ENCODE measurements around the gene ZNF101.

Gene ZNF101

DNA sequence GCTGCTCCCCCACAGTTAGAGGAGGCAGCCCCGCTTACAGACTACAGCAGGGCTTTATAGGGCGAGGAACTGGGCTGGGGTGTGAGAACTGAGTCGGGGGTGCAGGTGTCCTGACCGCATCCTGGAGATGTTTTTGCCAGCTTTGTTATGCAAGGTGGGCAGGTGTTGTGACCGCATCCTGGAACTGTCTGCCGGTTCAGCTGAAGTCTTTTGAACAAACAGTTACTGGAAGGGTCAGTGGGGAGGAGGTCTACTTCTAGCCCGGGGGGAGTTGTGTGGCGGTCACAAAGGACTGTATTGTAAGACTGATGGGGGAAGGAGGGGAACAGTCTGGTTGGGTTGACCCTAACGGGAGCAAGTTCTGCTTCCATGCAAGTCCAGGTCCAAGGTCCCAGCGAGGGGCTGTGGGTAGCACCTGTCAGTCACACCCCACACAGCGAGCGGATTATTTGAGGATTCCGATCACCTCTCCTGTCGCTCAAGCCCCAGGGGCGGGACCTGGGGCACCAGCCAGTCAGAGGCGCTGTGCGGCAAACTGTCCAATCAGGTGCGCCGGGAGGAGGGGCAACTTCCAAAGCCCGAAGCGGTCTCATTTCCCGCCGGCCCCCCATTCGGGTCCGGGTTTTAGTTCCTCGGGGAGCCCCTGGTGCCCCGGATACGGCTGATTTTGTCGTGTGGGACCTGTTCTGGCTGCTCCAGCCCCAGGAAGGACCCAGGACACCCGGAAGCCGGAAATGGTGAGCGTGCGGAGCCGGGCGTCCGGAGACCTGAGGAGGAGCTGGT, at the start of gene ZNF101:
TSS of gene ZNF101 (plus strand) at position 610 of the 783 bp plus-strand sequence. CDS start at position 735, 125 bp downstream.
- peak; percentile 90 for DNase-seq (ENCODE audit: low read depth)

DNA sequence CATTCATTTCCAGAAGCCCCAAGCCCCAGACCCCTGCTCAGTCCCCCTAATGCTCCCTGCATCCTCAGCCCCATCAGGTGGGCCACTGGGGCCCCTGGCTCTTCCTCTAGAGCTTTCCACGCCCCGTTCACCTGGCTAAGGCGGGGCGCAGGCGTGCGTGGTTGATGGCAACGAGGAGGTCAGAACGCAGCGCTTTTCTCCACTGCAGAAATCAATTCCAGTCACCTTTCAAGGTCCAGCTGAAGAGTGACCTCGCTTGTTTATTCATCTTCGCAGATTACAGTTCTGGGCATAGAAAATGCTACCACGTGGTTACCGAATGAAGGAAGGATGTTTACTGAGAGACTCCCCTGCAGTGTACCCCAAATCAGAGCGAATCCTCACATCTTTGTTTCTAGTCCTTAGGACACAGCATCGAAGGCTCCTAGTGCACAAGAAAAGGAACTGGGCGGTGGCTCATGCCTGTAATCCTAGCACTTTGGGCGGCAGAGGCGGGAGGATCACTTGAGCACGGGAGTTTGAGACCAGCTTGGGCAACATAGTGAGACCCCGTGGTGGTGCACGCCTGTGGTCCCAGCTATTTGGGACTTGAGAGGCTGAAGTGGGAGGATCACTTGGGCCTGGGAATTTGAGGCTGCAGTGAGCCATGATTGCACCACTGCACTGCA, 49.3 kb upstream of the ZNF101 start:
- no peak for DNase-seq (ENCODE audit: low read depth)

DNA sequence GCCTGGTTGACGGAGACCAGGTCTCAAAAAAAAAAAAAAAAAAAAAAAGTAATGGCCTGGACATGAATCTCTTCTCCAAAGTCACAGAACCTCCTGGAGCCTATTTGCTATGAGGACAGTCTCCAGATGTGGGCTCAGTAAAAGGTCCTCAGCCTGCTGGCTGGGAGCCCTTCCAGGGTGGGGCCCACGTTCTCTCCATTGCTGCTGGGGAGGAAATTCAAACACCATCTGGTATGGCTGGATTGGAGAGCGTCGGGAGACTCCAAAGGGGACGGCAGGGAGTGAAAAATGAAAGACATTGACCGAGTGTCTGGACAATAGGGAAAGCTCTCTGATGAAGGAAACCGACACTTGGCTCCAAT, 48.8 kb upstream of the ZNF101 start:
- DNase-seq (ENCODE audit: low read depth), result no peak

DNA sequence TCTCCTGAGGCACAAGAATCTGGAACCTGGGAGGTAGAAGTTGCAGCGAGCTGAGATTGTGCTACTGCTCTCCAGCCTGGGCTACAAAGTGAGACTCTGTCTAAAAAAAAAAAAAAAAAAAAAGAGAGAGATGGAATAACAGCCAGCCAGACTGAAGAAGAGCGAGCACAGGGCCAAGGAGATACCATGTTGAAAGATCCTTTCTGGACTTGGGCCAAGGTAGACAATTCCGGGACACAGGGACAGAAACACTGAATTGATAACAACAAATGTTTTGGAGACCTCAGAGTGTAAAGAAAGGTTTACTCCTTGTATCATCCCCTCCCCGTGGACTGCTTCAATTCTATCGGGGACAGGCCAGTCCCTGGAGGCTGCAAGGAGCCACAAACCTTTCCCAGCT, 45.3 kb upstream of the ZNF101 start:
- no peak for DNase-seq (ENCODE audit: low read depth)

DNA sequence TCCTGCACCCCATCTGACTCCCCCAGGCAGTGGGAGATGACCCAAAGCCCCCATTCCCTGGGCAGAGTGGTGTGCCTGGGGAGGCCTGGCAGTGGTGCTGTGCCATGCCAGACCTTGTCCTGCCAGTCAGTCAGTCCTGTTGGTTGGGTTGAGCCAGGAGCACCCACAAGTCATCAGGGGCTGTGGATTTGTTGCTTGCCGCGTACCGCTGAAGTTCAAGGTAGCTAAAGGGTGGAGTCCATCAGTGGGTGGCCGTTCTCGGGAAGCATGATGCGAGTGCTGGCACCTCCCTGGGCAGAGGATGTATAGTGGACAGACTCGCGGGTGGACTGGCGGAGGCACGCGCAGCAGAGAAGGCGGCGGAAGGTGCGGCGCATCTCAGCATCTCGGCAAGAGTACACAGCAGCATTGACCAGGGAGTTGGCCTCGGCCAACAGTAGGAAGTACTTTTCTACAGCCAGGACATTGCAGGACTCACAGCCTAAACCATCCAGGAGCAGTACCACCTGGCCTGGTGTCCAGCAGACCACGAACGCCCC, 44.5 kb upstream of the ZNF101 start:
- no peak for DNase-seq (ENCODE audit: low read depth)

DNA sequence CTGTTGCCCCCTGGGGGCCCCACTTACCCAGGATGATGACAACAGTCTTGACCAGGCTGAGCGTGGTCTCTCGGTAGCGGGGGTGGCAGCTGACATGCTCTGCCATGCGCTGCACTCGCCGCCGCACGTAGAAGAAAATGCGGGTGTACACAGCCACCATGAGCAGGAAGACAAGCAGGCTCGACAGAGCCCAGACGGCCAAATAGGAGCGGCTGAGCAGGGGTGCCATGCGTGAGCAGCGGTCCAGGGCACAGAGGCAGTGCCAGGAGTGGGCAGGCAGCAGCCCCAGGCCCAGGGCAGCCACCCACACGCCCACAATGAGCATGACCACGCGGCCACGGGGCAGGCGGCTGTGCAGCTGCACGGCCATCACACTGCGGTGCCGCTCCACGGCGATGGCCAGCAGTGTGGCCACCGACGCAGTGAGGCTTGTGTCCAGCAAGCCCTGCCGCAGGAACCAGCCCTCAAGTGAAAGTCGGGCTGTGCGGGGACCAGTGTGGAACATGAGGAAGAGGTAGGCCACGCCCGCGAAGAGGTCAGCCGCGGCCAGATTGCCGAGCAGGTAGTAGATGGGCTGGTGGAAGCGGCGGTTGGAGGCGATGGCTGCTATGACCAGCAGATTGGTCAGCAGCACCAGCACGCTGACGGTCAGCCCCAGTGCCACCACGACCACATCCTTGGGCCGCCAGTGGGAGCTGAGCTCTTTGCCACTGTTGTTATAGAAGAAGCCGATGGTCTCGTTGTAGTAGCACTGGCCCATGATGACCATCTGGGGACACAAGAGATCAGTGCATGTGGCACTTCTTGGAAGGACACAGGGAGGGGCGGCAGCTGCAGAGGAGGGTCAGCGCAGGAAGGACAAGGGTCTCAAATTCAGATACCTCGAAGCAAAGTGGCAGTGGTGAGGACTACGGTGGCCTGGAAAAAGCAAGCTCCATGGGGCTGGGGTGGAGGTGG, 41.8 kb upstream of the ZNF101 start:
- DNase-seq (ENCODE audit: low read depth), result no peak

DNA sequence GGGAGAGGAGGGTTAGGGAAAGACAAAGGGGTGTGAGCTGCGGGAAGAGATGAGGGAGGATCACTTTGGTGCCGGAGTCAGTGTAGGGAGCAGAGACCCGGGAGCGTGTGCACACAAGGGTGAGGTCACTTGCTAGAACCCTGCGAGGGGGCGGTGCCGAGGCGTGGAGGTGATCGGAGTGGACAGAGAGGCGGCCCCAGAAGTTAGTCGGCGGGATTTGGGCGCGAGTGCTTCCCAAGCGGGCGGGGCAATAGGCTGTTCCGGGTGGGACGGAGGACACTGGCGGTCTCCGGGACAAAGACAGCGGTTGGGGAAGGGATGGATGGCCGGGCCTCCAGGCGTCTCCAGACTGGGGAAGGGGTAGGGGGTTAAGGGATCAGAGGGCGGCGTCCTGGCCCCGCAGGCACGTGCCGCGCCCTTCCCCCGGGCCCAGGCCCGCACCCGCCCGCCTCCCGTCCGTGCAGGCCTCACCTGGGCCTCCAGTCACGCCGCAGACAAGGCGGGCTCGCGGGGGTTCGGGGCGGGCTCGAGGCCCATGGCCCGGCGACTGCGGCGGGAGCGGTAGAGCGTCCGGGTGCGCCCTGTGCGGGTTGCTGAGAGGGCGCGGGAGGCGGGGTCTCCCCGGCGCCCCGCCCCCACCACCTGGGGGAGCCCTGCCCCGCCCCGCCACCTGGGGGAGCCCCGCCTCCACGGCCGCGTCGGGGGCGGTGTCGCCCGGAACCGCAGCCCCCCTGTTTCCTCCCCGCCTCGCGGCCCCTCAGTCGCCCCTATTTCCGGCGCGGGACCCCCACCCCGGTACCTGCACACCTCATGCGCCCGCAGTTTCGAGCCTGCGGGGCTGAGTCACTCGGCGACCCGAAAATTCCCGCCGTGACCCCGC, 40.8 kb upstream of the ZNF101 start, which contains the start of gene LPAR2:
TSS of gene LPAR2 (minus strand) at position 600 of the 880 bp plus-strand sequence. CDS start 945 bp downstream, outside the sequence.
- peak; percentile 57 for DNase-seq (ENCODE audit: low read depth)

DNA sequence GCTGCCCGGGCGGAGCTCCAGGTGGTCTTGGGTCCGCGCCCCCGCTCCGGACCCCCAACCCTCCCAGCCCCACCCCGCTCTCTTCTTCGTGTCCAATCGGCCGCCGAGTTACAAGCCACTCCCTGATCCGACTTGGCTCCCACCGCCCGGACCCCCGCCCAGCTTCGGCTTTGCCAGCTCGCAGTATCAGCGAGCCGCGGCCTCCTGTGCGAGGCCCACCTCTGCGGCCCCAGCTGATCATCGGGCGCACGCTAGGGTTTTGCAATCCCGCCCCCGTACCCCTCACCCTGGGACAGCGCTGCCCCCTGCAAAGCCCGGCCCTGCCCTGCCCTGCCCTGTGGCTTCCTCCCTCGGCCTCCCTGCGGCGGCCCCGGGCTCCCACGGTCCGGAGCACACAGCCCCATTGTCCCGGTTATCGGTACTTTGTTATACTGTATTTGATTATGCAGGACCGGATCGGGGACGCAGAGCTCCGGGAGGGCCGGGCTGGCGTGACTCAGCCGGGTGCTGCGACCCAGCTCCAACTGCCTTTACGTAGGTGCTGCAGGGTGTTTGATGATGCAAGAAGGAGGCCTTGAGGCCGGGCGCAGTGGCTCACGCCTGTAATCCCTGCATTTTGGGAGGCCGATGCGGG, 40.0 kb upstream of the ZNF101 start:
- DNase-seq (ENCODE audit: low read depth), result no peak

DNA sequence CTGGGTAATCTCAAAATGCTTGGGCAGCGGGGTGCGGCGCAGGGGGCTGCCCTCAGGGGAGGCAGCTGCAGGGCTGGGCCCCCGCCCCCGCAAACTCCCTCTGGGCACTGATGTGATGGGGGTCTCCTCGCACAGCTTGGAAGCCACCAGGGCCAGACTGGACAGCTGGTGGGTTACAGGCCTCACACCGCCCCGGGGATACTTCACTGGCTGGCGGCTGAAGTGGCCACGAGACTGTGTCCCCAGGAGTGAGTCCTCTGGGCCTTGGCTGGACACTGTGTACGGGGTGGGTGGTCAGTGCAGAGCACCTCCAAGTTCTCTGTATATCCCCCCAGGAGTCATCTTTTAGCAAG, 38.6 kb upstream of the ZNF101 start:
- DNase-seq (ENCODE audit: low read depth), result no peak

DNA sequence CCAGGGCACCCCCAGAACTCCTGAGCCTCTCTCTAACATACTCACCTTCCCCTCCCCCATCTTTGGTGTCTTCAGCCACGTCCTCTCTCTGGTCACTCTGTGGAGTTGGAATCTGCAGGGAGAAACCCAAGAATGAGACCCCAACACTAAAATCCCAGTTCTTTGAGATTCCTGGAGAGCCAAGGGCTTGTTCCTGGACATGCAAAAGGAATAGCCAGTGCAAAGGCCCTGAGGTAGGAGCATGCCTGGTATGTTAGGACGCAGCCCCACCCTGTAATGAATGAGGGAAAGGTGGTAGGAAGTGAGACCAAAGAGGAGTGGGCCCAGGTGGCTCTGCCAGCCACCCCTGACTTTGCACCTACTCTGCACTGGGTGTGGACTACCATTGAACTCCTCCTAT, 38.2 kb upstream of the ZNF101 start:
- DNase-seq (ENCODE audit: low read depth), result no peak

DNA sequence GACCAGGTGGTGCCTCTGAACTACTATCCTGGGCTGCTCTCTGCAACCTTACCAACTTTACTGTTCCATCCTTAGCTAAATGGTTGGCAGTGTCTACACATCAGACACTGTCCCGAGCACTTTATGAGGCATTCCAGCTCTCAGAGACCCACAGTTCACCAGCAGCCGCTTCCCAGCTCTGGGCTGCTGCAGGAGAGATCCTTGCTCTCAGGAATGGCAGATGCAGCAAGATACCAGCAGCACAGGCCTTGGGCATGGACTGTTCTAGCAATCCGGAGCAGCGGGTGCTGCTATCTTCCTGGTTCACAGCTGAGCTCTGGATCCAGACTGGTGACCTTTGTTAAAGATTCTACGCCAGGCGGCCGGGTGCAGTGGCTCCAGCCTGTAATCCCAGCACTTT, 37.3 kb upstream of the ZNF101 start:
- no peak for DNase-seq (ENCODE audit: low read depth)

DNA sequence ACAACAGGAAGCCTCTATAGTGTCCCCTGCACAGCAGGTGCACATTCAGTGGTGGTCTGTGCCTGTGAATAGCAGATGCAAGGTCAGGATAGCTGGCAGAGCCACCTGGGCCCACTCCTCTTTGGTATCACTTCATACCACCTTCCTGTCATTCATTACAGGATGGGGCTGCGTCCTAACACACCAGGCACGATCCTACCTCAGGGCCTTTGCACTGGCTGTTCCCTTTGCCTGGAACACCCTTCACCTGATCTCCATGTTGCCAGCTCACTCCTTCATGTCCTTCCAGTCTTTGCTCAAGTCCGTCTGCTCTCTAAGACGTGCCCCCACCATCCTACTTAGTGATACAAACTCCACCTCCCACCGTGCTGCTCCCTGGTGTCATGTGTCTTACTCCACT, 36.0 kb upstream of the ZNF101 start:
- DNase-seq (ENCODE audit: low read depth), result no peak

DNA sequence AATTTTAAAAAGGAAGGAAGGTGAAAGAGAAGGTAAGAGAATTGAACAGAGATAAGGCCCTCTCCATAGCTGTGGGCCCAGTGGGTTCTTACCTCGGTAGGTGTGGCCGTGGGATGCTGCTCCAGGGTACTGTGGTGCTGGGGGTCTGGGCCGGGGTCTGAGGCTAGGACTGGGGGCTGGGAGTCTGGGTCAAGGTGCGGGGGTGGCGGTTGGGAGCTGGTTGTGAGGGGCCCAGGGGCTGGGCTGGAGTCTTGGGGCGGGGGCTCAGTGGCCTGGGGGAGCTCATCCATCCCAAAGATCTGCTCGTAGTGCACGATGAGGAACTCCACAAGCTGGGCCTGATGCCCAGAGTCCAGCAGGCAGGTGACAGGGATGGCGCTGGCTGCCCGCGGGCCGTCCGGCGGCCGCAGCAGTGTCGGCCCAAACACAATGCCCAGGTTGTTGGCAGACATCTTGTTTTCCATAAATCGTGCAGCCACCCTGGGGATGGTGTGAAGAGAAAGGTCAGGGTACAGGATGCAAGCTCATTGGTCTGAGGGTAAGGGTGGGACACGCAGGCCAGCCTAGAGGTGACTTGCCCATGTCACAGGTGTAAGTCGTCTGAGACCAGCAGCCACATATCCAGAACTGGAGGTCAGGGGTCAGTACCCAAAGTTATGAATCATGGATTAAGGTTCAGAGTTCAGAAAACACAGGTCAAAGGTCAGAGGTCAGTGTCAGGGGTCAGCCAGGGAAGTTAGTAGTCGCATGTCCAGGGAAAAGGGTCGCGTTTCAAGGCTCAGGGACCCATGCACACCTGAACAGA, 34.7 kb upstream of the ZNF101 start:
- no peak for DNase-seq (ENCODE audit: low read depth)

DNA sequence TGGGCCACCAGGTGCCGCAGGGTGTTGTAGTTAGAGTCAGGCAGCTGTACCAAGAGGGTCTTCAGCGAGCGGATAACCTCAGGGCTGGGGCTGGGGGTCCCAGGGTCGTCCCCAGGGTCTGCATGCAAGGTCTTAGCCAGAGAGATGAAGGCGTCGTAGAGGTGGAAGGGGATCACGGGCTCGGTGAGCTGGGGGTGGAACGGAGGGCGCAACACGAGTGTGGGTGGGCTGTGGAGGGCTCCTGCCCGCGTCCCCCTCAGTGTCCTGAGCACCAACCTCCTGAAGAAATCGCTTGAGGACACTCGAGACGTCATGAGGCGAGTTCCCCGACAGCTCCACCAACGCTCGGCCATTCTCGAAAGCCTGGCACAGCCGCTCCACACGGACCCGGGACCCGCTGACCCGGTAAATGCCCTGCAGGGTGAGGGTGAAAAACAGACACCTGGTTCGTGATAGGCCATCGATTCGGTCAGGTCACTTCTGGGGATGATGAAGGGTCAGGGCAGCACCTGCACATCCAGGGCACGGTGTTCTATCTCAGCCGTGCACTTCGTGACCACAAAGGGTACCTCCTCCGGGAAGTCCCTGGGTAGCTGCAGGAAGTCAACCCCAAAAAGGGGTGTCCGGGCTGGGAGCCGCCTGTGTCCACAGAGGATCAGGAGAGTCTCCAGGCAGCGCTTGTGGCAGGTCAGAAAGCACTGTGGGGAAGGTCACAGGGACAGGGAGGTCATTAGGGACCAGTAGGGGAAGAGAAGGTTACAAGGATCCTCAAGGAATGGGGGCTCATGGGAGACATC, 33.9 kb upstream of the ZNF101 start:
- no peak for DNase-seq (ENCODE audit: low read depth)

DNA sequence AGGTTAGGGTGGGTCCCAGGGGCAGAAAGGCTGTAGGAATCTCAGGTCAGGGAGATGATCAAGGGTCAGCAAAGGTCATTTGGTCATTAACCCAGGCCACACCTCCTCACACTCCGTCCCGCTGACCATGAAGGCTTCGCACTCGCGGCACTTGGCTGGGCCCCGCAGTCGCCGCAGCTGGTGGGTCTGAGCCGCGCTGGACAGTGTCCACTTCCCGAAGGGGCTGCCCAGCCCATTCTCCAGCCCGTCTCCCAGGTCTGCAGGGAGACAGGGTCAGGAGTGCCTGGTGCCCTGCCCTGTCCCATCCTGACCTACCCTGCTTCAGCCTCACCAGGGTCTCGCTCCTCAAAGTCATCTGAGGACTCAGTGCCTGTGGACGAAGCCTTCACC, 33.3 kb upstream of the ZNF101 start:
- DNase-seq (ENCODE audit: low read depth), result no peak

DNA sequence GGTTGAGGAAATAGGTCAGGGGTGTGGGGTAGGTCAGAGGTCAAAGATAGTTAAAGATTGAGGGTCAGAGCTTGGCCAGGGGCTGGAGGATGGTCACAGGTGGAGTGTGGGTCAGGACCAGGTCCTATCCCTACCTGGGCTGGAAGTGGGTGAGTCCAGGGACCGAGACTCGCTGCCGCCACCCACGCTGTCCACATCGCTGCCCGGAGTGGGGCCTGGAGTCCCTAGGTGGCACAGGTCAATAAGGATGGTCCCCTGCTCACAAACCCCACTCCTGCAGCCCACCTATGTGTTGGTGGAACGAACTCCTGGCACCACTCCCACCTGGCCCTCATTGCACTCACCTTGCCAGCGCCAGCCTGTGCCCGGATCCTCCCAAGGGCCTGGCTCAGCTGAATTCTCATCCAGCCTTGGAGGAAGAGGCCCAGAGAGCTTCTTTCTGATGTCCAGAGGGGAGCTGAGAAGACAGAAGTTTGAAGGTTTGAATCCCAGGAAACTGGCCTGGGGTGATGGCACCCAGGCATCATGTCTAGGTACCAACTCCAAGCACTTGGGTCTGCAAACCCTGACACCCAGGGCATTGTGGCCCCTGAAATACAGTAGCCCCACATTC, 32.0 kb upstream of the ZNF101 start:
- DNase-seq (ENCODE audit: low read depth), result no peak

DNA sequence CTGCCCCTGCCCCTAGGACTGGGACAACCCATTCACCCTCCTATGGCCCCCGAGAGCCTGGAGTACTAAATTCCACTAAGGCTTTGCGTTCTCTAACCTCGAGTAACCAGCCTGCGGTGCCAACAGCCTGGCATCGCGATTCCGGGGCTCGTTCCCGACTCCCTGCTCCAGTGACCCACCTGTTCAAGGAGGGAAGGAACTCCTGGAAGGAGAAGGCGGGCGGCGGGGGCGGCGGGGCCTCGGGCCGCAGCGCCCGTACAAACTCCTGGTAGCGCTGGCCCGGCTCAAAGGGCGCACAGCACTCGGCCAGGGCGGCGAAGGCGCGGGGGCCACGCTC, 31.5 kb upstream of the ZNF101 start:
- no peak for DNase-seq (ENCODE audit: low read depth)

DNA sequence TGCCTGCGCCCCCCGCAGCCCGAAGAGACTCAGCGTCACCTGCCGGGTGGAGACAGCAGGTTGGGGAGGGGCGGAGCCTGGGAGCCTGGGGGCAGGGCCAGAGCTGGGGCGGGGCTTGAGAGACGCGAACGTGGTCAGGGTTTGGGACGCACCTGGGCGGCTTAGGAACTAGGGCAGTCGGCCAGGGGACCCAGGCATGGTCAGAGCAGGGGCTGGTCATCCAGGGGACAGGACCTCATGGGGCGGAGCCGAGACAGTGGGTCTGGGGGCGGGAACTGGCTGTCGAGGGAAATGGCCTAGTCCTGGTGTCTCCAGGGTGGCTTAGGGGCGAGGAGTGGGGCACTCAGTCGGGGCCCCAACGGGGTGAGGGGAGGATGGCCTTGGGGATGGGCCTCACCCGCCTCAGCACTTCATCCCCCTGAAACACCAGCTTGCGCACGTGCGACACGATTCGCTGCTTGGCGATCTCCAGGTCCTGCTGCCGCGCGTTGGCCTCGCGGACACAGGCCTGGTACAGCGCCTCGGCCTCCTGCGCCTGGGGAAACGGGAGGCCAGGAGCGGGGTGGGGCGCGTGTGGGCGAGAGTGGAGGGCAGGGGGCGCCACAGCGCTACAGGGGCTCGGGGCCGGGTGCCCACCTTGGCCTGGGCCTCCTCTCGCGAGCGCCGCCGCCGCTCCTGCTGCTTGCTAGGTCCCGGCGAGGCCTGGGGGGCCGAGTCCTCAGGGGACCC, 31.0 kb upstream of the ZNF101 start:
- DNase-seq (ENCODE audit: low read depth), result no peak
